Nephron progenitor cell (in vitro differentiated cells): ENCODE results near the gene TBC1D1.

Source experiments
- DNase-seq: peaks from one replicate; pipeline ENCODE4 v3.0.0; 2021
- H3K27ac Mint-ChIP-seq: 2 replicates; pipeline ENCODE4 v1.8.0; 2021; ENCODE audit warnings: mild to moderate bottlenecking, moderate library complexity, mixed read lengths
- H3K27me3 Mint-ChIP-seq: 2 replicates; pipeline ENCODE4 v1.8.0; 2021; ENCODE audit warnings: mild to moderate bottlenecking, low read depth, mixed read lengths; ENCODE audit not compliant: poor library complexity
- H3K36me3 Mint-ChIP-seq: 2 replicates; pipeline ENCODE4 v1.8.0; 2021; ENCODE audit warnings: low read depth, mixed read lengths
- H3K4me1 Mint-ChIP-seq: 2 replicates; pipeline ENCODE4 v1.8.0; 2021; ENCODE audit warnings: mixed read lengths
- H3K4me3 Mint-ChIP-seq: 2 replicates; pipeline ENCODE4 v1.8.0; 2021; ENCODE audit warnings: mild to moderate bottlenecking, moderate library complexity, mixed read lengths
- H3K9me3 Mint-ChIP-seq: 2 replicates; pipeline ENCODE4 v1.8.0; 2021; ENCODE audit warnings: mild to moderate bottlenecking, moderate library complexity, mixed read lengths
- TF ChIP-seq, protein P1 (sequence below): fragments of 200-600 bp; sonication (generic); IDR thresholded peaks from 2 replicates; pipeline ENCODE4 v1.5.0; 2021; ENCODE audit warnings: antibody characterized with exemption

TBC1D1 gene

DNA sequence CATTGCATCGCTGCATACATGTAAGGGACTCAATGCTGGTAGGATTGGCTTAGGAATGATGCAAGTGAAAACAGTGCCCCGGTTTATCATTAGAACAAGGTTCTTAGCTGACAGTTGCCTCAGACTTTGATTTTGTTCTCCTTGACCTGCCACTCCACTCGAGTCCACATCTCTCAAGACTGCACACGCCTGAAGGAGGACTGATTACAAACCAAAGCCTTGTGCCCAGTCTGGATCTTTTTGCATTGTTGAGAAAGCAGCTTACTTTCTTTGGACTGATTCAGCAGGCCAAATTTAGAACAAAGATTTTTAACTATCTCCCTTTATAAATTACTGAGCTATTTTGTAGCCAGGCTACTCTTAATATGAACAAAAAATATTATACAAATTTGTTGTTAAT lies 194.9 kb downstream of the TBC1D1 start:
- Mint-ChIP-seq H3K36me3 (peaks cover 26% of the 10 kb centered on the region), H3K27me3 (no peaks in the 10 kb centered on the region), H3K27ac (no peak overlapping the region), H3K9me3 (no peaks in the 10 kb centered on the region), H3K4me1 (peaks cover 57% of the 10 kb centered on the region), H3K4me3 (no peak overlapping the region)
- TF ChIP-seq, protein P1, sequence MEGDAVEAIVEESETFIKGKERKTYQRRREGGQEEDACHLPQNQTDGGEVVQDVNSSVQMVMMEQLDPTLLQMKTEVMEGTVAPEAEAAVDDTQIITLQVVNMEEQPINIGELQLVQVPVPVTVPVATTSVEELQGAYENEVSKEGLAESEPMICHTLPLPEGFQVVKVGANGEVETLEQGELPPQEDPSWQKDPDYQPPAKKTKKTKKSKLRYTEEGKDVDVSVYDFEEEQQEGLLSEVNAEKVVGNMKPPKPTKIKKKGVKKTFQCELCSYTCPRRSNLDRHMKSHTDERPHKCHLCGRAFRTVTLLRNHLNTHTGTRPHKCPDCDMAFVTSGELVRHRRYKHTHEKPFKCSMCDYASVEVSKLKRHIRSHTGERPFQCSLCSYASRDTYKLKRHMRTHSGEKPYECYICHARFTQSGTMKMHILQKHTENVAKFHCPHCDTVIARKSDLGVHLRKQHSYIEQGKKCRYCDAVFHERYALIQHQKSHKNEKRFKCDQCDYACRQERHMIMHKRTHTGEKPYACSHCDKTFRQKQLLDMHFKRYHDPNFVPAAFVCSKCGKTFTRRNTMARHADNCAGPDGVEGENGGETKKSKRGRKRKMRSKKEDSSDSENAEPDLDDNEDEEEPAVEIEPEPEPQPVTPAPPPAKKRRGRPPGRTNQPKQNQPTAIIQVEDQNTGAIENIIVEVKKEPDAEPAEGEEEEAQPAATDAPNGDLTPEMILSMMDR, result no peak
- DNase-seq, result no peak

DNA sequence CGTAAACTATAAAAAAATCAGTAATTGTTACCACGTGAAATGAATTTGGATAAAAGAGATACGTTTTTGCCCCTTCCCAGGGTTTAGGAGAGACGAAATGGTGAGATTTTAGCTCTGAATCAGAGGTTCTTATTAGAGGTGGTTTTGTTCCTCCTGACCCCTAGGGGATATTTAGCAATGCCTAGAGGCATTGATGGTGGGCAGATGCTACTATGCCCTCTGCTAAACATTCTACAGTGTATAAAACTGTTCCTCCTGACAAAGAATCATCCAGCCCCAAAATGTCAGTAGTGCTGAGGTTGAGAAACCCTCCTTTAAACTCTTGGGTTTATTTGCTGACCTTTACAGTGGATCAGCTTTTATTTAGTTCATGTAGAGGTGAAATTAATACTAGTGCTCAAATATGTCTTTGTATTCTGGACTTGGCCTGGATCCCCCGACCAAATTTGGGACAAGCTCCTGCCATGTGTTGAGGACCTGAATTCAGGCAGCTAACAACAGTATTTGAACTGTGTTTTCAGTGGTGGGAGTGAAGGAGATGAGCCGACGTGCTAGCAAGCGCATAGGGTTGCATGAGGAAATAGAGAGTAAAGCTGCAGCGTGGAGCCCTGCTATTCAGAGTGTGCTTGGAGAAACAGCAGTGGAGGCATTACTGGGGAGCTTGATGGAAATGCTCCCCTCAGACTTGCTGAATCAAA lies 195.4 kb downstream of the TBC1D1 start:
- Mint-ChIP-seq H3K4me3 (peak overlapping the region; percentile 50), H3K4me1 (peaks cover 52% of the 10 kb centered on the region), H3K27ac (peak overlapping the region; percentile 15), H3K9me3 (no peaks in the 10 kb centered on the region), H3K36me3 (peaks cover 25% of the 10 kb centered on the region), H3K27me3 (no peaks in the 10 kb centered on the region)
- TF ChIP-seq, protein P1, result no peak
- no peak for DNase-seq

DNA sequence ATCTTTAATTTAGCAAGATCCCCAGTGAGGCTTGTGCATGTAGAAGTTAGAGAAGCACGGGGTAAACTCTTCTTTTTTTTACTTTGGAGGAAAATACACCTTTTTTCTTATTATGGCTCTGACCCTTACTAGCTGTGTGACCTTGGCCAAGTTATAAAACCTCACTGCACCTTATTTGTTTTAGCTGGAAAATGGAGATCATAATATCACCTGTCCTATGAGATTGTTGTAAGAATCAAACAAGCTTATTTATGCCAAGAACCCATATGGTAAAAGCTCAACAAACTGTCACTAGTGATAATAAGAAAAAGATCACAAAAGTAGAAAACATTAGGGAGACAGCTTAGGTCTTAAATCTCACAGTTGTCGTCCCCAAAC lies 196.0 kb downstream of the TBC1D1 start:
- peaks cover 22% of the 10 kb centered on the region for H3K36me3 Mint-ChIP-seq
- H3K4me3 Mint-ChIP-seq, result no peak overlapping the region

DNA sequence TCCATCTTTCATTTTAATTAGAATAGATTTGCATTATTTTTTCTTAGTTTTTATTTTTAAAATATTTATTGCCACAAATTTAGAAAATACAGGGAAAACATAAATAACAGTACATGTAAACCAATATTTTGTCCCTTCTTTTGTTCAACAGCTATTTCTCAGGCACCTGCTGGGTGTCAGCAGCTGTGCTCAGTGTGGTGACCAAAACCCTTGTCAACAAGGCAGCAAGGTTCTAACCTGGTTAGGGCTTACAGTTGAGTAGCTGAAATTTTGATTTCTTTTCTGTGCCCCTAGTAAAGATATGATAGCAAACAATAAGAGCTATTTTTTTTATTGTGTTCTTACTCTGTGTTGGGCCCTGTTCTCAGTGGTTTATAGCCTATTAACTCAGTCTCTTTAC lies 197.4 kb downstream of the TBC1D1 start:
- H3K27me3 Mint-ChIP-seq, result no peaks in the 10 kb centered on the region

More for the DNA sequence above, 196.0 kb downstream of the TBC1D1 start:
- Mint-ChIP-seq H3K9me3 (no peaks in the 10 kb centered on the region), H3K27ac (no peak overlapping the region), H3K4me1 (peaks cover 46% of the 10 kb centered on the region), H3K27me3 (no peaks in the 10 kb centered on the region)
- no peak for DNase-seq
- TF ChIP-seq, protein P1, result no peak

DNA sequence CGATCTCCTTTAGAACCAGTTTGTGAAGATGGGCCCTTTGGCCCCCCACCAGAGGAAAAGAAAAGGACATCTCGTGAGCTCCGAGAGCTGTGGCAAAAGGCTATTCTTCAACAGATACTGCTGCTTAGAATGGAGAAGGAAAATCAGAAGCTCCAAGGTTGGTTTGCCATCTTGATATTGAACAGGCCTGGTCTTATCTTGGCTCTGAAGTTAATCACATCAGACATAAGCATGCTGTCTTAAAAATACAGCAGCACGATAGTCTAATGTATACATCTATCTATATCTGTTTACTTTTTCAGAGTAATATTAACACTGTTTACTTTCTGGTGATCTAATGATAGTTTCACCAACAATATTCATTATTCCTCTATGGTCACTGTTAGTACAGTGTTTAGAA lies 199.1 kb downstream of the TBC1D1 start:
- TF ChIP-seq, protein P1, result no peak
- Mint-ChIP-seq H3K36me3 (peaks cover 26% of the 10 kb centered on the region), H3K27me3 (no peaks in the 10 kb centered on the region), H3K27ac (no peak overlapping the region), H3K4me3 (no peak overlapping the region), H3K9me3 (no peaks in the 10 kb centered on the region), H3K4me1 (peaks cover 24% of the 10 kb centered on the region)
- no peak for DNase-seq

More for the DNA sequence above, 197.4 kb downstream of the TBC1D1 start:
- peaks cover 25% of the 10 kb centered on the region for H3K36me3 Mint-ChIP-seq
- no peak overlapping the region for H3K27ac Mint-ChIP-seq
- H3K9me3 Mint-ChIP-seq, result no peaks in the 10 kb centered on the region
- no peak overlapping the region for H3K4me3 Mint-ChIP-seq
- peaks cover 33% of the 10 kb centered on the region for H3K4me1 Mint-ChIP-seq
- no peak for DNase-seq
- TF ChIP-seq, protein P1, result no peak
